GM19035 (cell line): ENCODE data around the gene PLLP.
"Not testable (repeated sequence)": the region's sequence is repeated elsewhere in the genome, so short reads cannot be mapped to it uniquely, and the experiment has no call there.

ENCODE experiments used
- ATAC-seq: cut with Tn5 transposase; IDR thresholded peaks from one replicate; pipeline ENCODE4 v1.9.1; 2021; ENCODE audit not compliant: unreplicated experiment

PLLP gene

DNA sequence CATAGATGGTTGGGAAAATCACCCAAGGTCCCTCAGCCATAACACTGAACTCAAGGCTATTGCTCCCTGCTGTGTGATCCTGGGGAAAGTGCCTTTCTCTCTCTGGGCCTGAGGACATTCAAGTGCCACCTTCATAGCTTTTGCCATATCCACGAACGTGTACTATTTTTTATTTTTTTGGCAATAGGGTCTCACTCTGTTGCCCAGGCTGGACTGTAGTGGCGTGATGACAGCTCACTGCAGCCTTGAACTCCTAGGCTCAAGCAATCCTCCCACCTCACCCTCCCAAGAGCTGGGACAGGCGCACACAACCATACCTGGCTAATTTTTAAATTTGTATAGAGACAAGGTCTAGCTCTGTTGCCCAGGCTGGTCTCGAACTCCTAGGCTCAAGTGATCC is 10.6 kb downstream of the PLLP start:
- ATAC-seq = no peak

DNA sequence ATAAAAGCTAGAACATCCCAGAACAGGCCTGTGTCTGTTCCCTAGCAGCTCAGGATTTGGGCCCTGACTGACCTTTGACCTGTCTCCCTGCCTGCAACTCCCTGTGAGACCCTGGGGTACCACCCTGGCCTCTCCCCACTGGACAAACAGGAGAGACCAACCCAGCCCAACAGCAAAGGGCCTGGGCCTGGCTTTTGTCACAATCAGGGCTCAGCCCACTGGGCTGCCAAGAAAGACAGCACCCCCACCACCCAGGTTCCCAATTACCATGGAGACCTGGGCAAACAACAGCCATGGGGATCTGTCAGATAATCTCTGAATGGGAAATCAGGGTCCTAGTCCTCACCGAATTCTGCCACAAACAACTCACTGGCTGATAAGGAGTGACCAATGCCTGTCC is 11.1 kb downstream of the PLLP start:
- ATAC-seq = no peak

DNA sequence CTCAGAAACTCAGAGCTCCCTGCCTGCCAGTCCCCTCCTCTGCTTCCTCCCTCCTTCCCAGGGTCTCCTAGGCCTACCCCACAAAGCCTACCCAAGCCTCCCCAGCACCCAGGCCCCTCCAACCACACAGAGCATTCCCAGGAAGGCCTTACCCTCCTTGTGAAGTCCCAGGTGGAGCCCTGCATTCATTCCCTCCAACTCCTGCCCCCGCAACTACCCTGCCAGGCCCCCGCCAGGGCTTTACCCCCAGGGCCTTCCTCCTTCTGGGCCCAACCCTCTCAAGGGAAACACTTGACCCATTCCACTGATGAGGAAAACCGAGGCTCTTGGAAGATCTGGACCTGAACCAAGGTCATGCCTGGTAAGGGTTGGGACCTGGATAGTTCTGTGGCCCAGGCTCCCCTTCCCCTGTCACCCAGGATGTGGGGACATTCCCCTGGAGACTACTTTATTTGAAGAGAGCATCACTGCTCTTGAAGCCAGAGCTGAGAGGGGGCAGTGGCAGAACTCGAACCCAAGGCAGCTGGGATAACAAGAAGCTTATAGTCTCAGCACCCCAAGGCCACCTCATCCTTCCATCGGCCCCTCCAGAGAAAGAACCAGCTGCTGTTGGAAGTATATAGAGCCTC is 12.5 kb downstream of the PLLP start:
- no peak for ATAC-seq

GRCh38 chr16:57271063-57271345 is 13.5 kb downstream of the PLLP start:
- no peak for ATAC-seq

GRCh38 chr16:57270221-57271062 is 14.0 kb downstream of the PLLP start:
- ATAC-seq = no peak

- ATAC-seq = no peak
Observed at GRCh38 chr16:57268804-57269800, 15.4 kb downstream of the PLLP start.

- not testable (repeated sequence) for ATAC-seq
Observed at GRCh38 chr16:57267343-57267742, 17.1 kb downstream of the PLLP start.

GRCh38 chr16:57266531-57267260 is 17.8 kb downstream of the PLLP start:
- no peak for ATAC-seq

DNA sequence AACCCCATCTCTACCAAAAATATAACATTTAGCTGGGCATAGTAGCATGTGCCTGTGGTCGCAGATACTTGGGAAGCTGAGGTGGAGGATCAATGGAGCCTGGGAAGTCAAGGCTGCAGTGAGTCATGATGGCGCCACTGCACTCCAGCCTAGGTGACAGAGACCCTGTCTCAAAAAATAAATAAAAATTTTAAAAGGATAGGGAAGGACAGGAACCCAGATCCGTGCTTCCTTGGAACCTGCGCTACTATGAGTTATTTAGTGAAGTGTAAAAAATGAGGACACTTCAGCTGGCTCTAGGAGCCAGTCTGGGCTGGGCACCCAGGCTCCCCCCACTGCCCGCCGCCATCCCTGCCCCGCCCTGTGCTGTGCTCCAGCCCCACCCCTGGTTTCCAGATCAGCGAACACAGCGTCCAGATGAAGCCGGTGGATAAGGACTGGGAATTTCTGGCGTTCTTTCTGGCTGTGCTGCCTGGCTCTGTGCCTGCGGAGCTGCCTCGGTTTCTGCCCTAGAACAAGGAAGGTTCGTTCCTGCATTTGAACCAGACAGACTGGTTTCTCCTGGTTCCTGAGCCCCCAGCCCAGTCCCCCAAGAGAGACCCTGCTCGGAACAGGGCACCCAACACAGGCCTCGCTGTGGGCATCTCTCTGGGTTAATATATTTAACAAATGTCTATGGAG is 18.5 kb downstream of the PLLP start:
- ATAC-seq = no peak

DNA sequence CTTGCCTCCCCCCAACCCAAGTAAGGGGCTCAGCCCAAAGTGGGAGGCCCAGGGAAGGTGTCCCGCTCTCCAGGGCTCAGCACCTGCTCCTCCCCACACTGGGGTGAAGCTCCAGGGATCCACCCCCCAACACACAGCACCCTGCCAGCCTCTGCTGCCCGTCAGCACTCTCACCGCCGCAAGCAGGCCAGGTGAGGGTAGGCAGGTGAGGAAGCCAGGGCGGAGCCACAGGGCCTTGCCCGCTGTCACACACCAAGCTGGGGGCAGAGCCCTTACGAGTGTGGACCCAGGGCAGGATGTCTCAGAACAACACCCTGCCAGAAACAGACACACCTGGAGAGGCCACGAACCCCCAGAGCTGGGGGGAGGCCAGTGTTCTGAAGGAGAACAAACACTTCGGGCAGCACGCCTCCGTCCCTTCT is 19.5 kb downstream of the PLLP start:
- ATAC-seq = no peak

GRCh38 chr16:57264381-57264780 is 20.1 kb downstream of the PLLP start:
- no peak for ATAC-seq

- no peak for ATAC-seq
Observed at GRCh38 chr16:57263541-57264351, 20.7 kb downstream of the PLLP start.

GRCh38 chr16:57262841-57263540 is 21.5 kb downstream of the PLLP start:
- no peak for ATAC-seq

GRCh38 chr16:57261806-57262205 is 22.7 kb downstream of the PLLP start:
- no peak for ATAC-seq

- ATAC-seq = no peak
Observed at GRCh38 chr16:57260294-57260929, 24.1 kb downstream of the PLLP start.

DNA sequence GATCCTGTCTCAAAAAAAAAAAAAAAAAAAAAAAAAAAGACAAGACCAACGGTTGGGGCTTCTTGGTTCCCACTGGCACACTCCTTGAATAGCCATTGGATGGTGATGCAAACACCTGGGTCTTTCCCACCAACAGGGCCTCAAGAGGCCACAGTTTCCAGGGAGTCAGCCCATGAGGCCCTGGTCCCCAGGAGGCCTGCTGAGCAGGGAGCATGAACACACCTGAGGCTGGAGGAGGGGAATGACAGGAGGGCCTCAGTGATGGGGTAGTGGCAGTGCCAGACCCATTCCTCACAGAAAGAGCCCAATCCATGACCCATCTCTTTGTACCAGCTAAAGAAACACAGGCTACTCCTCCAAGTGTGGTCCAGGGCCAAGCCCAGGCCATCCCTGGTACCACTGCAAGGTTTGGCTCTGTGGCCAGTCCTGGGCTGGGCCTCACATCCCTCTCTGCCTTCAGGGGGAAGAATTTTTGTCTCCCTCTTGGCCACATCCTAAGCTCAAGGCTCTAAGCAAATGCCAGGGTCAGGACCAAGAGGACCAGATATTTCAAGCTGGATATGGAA is 25.5 kb downstream of the PLLP start:
- no peak for ATAC-seq

DNA sequence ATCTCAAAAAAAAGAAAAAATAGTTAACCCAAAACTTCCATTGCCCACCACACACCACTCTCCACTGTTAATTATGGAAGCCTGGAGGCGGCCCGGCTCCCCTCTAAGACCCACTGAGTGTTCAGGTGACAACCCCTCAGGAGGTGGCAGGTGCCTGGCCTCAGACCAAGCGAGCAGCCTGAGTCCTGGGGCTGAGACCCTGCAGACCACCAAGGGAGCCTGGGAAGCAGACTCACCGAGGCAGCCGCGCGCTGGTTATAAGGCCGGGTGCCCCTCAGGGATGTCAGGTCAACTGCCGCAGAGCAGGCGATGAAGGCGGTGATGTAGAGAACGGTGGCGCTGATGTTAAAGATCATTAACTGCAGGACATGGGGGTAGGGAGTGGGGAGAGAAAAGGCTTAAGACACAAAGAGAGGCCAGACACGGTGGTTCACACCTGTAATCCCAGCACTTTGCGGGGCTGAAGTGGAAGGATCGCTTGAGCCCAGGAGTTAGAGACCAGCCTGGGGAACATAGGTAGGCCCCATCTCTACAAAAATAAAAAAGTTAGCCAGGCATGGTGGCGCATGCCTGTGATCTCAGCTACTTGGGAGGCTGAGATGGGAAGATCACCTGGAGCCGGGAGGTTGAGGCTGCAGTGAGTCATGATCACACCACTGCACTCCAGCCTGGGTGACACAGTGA is 26.1 kb downstream of the PLLP start:
- no peak for ATAC-seq
